ENCODE measurements around the gene CCL15. TPM values are rescaled to one million over a fixed set of nuclear protein-coding genes. Genes with fewer than 3 reads are reported as not detected.

CCL15 gene
- total and polyA plus RNA-seq, 2 donors from 2014 or later = 0.82 to 22.2 TPM

- DNase-seq = no peak
- H3K27me3 ChIP-seq (ENCODE audit: control insufficient read depth, insufficient read depth, low read length) = no peaks in the 10 kb centered on the region
Measured at GRCh38 chr17:36024106-36024869, 22.9 kb upstream of the CCL15 start.

GRCh38 chr17:36019423-36019822, 18.1 kb upstream of the CCL15 start:
- Histone ChIP-seq H3K9me3 (ENCODE audit: control insufficient read depth in 2 of 3, insufficient read depth in 1 of 3, low read length in 3 of 3) (no peaks in the 10 kb centered on the region), H3K27me3 (ENCODE audit: control insufficient read depth, insufficient read depth, low read length) (no peaks in the 10 kb centered on the region), H3K36me3 (ENCODE audit: control insufficient read depth in 2 of 3, insufficient read depth in 3 of 3, low read length in 3 of 3) (no peaks in the 10 kb centered on the region), H3K9ac (ENCODE audit: low read length in 3 of 3) (no peak overlapping the region), H3K4me3 (ENCODE audit: low read length in 3 of 3) (no peak overlapping the region), H3K27ac (ENCODE audit: low read depth in 2 of 2, low read length in 2 of 2) (no peak overlapping the region), H3K4me1 (ENCODE audit: control insufficient read depth in 2 of 3, insufficient read depth in 2 of 3, low read depth in 1 of 3, low read length in 3 of 3) (no peaks in the 10 kb centered on the region)
- FAIRE-seq (no peak), DNase-seq (no peak)
- intact Hi-C loops (cut with DNase I) = no loop called here
- TF ChIP-seq CTCF (IDR thresholded peaks at IDR 0.05; ENCODE audit: borderline replicate concordance, extremely low read depth, insufficient read depth) = no peak

More at GRCh38 chr17:36024106-36024869, 22.9 kb upstream of the CCL15 start:
- Histone ChIP-seq H3K4me1 (ENCODE audit: control insufficient read depth in 2 of 3, insufficient read depth in 2 of 3, low read depth in 1 of 3, low read length in 3 of 3) (no peaks in the 10 kb centered on the region), H3K4me3 (ENCODE audit: low read length in 3 of 3) (no peak overlapping the region), H3K9me3 (ENCODE audit: control insufficient read depth in 2 of 3, insufficient read depth in 1 of 3, low read length in 3 of 3) (no peaks in the 10 kb centered on the region), H3K27ac (ENCODE audit: low read depth in 2 of 2, low read length in 2 of 2) (no peak overlapping the region), H3K36me3 (ENCODE audit: control insufficient read depth in 2 of 3, insufficient read depth in 3 of 3, low read length in 3 of 3) (no peaks in the 10 kb centered on the region), H3K9ac (ENCODE audit: low read length in 3 of 3) (no peak overlapping the region)
- no peak for FAIRE-seq
- intact Hi-C loops (cut with DNase I) = no loop called here
- no peak for TF ChIP-seq CTCF (IDR thresholded peaks at IDR 0.05; ENCODE audit: borderline replicate concordance, extremely low read depth, insufficient read depth)

- intact Hi-C loops (cut with DNase I) = no loop called here
- FAIRE-seq = no peak
- no peak within 1 kb of the TSS for H3K27ac ChIP-seq (ENCODE audit: low read depth in 2 of 2, low read length in 2 of 2)
- DNase-seq = peak in 1 of 5 donors; percentile 26
- no peaks in the 10 kb centered on the region for H3K27me3 ChIP-seq (ENCODE audit: control insufficient read depth, insufficient read depth, low read length)
- no peaks in the 10 kb centered on the region for H3K4me1 ChIP-seq (ENCODE audit: control insufficient read depth in 2 of 3, insufficient read depth in 2 of 3, low read depth in 1 of 3, low read length in 3 of 3)
- H3K4me3 ChIP-seq (ENCODE audit: low read length in 3 of 3) = no peak within 1 kb of the TSS
- H3K9ac ChIP-seq (ENCODE audit: low read length in 3 of 3) = no peak within 1 kb of the TSS
- no peaks in the 10 kb centered on the region for H3K9me3 ChIP-seq (ENCODE audit: control insufficient read depth in 2 of 3, insufficient read depth in 1 of 3, low read length in 3 of 3)
- no peak for TF ChIP-seq CTCF (IDR thresholded peaks at IDR 0.05; ENCODE audit: borderline replicate concordance, extremely low read depth, insufficient read depth)
- H3K36me3 ChIP-seq (ENCODE audit: control insufficient read depth in 2 of 3, insufficient read depth in 3 of 3, low read length in 3 of 3) = no peaks in the 10 kb centered on the region
Measured at GRCh38 chr17:36017799-36018198, 16.4 kb upstream of the CCL15 start, which contains the start of gene CCL23. Gene CCL23, minus strand, starts transcription at chr17:36017972. Its CDS starts 75 bp downstream, at chr17:36017897.

All from kidney (tissue), 14 donors.